ENCODE data around the gene SMPD2. TPM values are rescaled to one million over a fixed set of nuclear protein-coding genes. Genes with fewer than 3 reads are reported as not detected.
A peak's percentile ranks its signal among the peaks of the same experiment; 100 is the strongest.

The SMPD2 gene
- total RNA-seq, 4 donors from 2014 or later: 2.8 to 16.3 (median 8.5) TPM

GRCh38 chr6:109482905-109483734, 42.6 kb downstream of the SMPD2 start, which contains the start of gene ZBTB24:
Gene ZBTB24 (minus strand): TSS chr6:109483219. CDS start chr6:109482026, 1,193 bp downstream.
- Histone ChIP-seq H3K36me3 (no peaks in the 10 kb centered on the region), H3K27ac (peak within 1 kb of the TSS; percentile 66 to 89), H3K9me3 (no peaks in the 10 kb centered on the region), H3K4me1 (peaks cover 0 to 9% of the 10 kb centered on the region in 2 donors), H3K4me3 (peak within 1 kb of the TSS; percentile 58 to 100), H3K27me3 (no peaks in the 10 kb centered on the region)
- peak in 1 of 2 donors; percentile 68 for TF ChIP-seq POLR2A (IDR thresholded peaks at IDR 0.05)
- TF ChIP-seq CTCF (IDR thresholded peaks at IDR 0.05): no peak
- intact Hi-C loops (cut with DNase I; ENCODE audit: low total_unique reads): no loop called here
- DNase-seq: peak; percentile 90 to 93

- no peaks in the 10 kb centered on the region for H3K36me3 ChIP-seq
- peak overlapping the region; percentile 66 to 89 for H3K27ac ChIP-seq
- H3K27me3 ChIP-seq: no peaks in the 10 kb centered on the region
- TF ChIP-seq POLR2A (IDR thresholded peaks at IDR 0.05) (no peak), CTCF (IDR thresholded peaks at IDR 0.05) (no peak)
- no peak for DNase-seq
- H3K4me1 ChIP-seq: peaks cover 0 to 9% of the 10 kb centered on the region in 2 donors
- intact Hi-C loops (cut with DNase I; ENCODE audit: low total_unique reads): no loop called here
- H3K4me3 ChIP-seq: peak overlapping the region; percentile 39 to 100
- no peaks in the 10 kb centered on the region for H3K9me3 ChIP-seq
Measured at GRCh38 chr6:109483735-109484057, 43.2 kb downstream of the SMPD2 start.

GRCh38 chr6:109484122-109484521, 43.6 kb downstream of the SMPD2 start:
- H3K9me3 ChIP-seq: no peaks in the 10 kb centered on the region
- H3K27me3 ChIP-seq: no peaks in the 10 kb centered on the region
- H3K4me1 ChIP-seq: peaks cover 0 to 9% of the 10 kb centered on the region in 2 donors
- no peaks in the 10 kb centered on the region for H3K36me3 ChIP-seq
- intact Hi-C loops (cut with DNase I; ENCODE audit: low total_unique reads): no loop called here
- no peak for DNase-seq
- peak overlapping the region; percentile 66 to 89 for H3K27ac ChIP-seq
- H3K4me3 ChIP-seq: peak overlapping the region; percentile 39 to 100
- TF ChIP-seq CTCF (IDR thresholded peaks at IDR 0.05) (no peak), POLR2A (IDR thresholded peaks at IDR 0.05) (no peak)

- H3K4me3 ChIP-seq: no peak overlapping the region
- H3K27me3 ChIP-seq: no peaks in the 10 kb centered on the region
- H3K4me1 ChIP-seq: peaks cover 0 to 9% of the 10 kb centered on the region in 2 donors
- TF ChIP-seq POLR2A (IDR thresholded peaks at IDR 0.05) (no peak), CTCF (IDR thresholded peaks at IDR 0.05) (no peak)
- DNase-seq: no peak
- no peaks in the 10 kb centered on the region for H3K9me3 ChIP-seq
- H3K36me3 ChIP-seq: no peaks in the 10 kb centered on the region
- no peak overlapping the region for H3K27ac ChIP-seq
- intact Hi-C loops (cut with DNase I; ENCODE audit: low total_unique reads): no loop called here
Measured at GRCh38 chr6:109485266-109485935, 44.9 kb downstream of the SMPD2 start.

GRCh38 chr6:109486068-109486467, 45.5 kb downstream of the SMPD2 start:
- DNase-seq: no peak
- H3K36me3 ChIP-seq: no peaks in the 10 kb centered on the region
- TF ChIP-seq POLR2A (IDR thresholded peaks at IDR 0.05): no peak
- TF ChIP-seq CTCF (IDR thresholded peaks at IDR 0.05): no peak
- H3K4me1 ChIP-seq: peaks cover 0 to 7% of the 10 kb centered on the region in 2 donors
- no peak overlapping the region for H3K4me3 ChIP-seq
- no peaks in the 10 kb centered on the region for H3K9me3 ChIP-seq
- intact Hi-C loops (cut with DNase I; ENCODE audit: low total_unique reads): no loop called here
- H3K27ac ChIP-seq: no peak overlapping the region
- H3K27me3 ChIP-seq: no peaks in the 10 kb centered on the region

All from uterus (tissue), 4 donors.